ENCODE data around the gene SSU72.
"Not testable (repeated sequence)": the region's sequence is repeated elsewhere in the genome, so short reads cannot be mapped to it uniquely, and the experiment has no call there.

SSU72 gene

DNA sequence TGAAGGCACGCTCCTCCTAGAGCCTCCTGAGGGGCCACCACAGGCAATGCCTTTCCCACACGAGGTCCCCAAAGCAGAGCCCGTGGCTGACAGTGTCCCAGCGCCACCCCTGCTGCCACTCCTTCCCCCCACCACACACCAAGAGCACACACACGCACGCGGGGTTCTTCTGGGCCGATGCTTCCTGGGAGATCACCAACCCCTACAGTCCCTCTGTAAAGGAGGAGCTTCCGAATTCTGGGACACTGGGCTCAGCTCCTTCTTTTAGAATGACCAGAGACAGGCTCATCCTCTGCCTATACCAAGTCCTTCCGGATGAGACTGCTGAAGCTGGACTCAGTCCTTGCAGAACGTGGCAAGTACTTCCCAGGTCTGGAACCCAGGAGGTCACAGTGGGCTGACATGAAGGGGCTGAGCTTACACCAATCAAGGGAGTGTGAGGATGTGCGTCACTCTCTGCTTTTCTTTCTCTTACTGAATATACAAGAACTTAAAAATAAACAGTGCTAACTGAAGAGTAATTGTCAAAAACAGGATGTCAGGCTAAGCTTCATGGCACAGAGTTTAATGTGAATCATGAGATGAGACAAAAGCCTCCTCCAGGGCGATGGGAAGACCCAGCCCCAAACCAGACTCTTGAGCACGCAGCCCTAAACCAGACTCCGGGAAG is 12.7 kb downstream of the SSU72 start:
- in situ Hi-C loops (cut with HindIII; ENCODE audit: low sequenced_read_pairs) = no loop called here

DNA sequence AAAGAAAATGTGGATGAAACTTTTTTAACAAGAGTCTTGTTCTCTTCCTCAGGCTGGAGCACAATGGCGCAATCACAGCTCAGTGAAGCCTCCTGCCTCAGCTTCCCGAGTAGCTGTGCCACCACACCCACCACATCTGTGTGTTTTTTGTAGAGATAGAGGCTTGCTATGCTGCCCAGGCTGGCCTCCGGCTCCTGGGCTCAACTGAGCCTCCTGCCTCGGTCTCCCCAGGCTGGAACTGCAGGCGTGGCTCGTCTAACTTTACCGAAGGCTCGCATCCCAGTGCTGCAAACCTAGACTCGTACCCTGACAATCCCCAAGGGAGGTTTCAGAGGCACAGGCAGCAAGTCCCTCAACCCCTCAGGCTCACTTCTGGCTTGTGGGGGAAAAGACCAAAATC is 14.5 kb downstream of the SSU72 start:
- in situ Hi-C loops (cut with HindIII; ENCODE audit: low sequenced_read_pairs) = no loop called here

DNA sequence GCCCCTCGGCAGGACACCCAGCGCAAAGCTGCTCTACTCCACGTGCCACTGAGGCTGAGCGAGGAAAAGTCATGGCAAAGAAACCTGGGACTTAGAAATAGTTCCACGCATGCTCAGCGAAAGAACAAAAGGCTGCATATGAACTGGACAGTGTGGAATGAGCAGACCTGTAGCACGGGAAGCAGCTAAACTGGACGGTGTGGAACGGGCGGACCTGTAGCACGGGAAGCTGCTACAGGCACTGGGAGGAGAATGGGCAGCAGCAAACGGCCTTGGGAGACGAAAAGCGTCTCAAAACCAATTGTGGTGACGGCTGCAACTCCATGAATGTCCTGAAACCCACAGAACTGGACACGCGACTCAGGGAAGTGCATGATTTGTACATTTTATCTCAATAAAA is 15.6 kb downstream of the SSU72 start:
- in situ Hi-C loops (cut with HindIII; ENCODE audit: low sequenced_read_pairs) = no loop called here

DNA sequence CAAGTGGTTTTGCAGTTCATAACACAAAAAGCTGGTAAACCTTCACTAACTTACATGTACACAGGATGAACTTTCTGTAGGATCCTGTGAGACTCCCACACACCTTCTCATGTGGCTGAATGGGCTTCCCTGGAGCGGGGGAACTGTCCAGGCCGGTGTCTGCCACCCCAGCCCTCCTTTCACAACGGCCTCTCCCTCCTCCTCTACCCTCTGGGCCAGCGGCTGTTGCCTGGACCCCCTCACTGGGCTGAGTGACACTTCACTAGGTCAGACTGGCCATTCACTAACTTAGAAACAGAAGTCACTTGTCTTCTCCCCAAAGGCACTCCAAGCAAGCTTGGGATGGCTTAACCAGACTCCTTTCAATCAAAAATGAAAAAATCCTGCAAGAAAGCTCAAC is 16.1 kb downstream of the SSU72 start:
- in situ Hi-C loops (cut with HindIII; ENCODE audit: low sequenced_read_pairs) = no loop called here

DNA sequence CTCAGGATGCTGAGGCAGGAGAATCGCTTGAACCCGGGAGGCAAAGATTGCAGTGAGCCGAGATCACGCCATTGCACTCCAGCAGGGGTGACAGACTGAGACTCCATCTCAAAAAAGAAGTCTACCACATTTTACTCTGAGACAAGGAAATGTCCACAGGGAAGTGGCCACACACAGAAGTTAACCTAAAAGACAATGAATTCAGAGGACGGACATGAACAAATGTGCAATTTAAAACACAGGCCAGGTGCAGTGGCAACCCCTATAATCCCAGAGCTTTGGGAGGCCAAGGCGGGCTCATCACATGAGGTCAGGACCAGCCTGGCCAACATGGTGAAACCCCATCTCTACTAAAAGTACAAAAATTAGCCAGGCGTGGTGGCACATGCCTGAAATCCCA is 17.0 kb downstream of the SSU72 start:
- in situ Hi-C loops (cut with HindIII; ENCODE audit: low sequenced_read_pairs) = not testable (repeated sequence)

DNA sequence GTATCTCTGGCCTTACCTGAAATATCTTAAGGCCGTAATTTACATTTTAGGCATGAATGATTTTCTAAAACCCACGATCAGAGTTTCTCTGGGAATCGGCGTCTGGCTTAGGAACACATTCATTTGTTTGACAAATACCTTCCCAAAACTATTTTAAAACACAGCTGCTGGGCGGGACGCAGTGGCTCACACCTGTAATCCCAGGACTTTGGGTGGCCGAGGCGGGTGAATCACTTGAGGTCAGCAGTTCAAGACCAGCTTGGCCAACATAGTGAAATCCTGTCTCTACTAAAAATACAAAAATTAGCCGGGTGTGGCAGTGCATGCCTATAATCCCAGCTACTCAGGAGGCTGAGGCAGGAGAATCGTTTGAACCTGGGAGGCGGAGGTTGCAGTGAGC is 17.7 kb downstream of the SSU72 start:
- in situ Hi-C loops (cut with HindIII; ENCODE audit: low sequenced_read_pairs) = not testable (repeated sequence)

DNA sequence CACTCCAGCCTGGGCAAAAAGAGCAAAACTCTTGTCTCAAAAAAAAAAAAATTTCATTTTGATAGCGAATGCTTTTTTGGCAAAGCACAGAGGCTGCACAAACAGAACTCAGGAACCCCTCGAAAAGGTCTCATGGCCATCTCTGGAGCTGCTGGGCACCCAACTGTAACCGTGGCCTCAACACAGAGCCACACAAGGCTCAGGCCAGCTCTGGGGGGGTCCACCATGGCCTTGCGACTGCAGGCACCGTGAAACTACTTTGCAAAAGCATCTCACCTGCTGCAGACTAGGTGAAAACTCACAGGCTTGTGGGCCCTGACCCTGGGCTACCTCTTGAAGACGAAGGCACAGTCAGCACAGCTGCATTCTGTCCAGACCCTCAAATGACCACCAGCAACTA is 18.2 kb downstream of the SSU72 start:
- in situ Hi-C loops (cut with HindIII; ENCODE audit: low sequenced_read_pairs) = no loop called here

DNA sequence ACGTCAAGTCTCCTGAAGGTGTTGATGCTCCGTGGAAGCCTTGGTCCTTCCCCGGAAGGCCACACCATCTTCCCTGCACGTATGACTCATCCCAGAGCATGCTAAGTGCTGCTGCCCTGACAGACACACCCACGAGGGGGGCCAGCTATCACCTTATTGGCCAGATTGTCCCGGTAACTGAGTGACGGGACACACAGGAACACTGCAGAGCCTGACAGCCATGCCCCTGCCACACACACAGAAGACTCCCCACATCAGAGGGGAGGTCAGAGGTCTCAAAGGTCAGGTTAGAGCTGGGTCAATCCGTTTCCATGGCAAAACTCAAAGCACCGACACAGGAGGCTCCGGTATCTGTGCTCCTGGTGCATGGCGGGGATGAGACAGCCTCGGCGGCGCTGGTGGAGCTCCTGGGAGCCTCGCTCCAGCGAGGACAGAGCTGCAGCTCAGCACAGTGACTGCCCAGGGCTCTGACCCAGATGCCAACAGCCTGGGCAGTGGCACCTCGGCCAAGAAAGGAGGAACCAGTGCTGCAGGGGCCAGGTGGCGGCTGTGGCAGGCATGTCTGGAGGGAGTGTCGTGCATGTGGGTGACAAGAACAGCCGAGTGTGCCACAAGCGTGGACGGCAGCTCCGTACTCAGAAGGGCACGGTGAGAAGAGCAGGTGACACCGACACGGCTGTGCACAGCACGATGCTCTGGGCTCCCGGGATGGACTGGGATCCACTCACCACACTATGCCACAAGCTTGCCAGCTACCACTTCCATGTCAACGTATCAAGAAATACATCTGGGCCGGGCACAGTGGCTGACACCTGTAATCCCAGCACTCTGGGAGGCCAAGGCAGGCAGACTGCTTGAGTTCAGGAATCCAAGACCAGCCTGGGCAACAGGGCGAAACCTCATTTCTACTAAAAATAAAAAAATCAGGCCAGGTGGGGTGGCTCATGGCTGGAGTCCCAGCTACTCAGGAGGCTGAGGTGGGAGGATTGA is 19.4 kb downstream of the SSU72 start:
- in situ Hi-C loops (cut with HindIII; ENCODE audit: low sequenced_read_pairs) = no loop called here

DNA sequence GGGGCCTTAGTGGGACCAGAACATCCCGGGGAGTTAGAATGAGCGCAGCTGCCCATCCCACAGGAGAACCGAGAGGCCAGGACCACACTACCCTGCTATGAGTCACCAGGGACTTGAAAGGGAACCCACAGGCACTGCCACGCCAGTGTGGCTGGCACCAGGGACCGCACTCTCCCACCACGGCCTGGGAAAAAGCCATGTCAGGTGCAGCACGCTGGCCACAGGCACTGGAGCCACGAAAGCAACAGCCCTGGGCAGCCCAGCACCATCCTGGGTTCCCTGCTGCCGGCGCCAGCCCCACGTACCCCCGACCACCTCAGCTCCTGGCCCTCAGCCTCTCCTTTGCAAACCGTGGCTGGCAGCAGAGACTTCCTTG is 20.1 kb downstream of the SSU72 start:
- in situ Hi-C loops (cut with HindIII; ENCODE audit: low sequenced_read_pairs) = no loop called here

DNA sequence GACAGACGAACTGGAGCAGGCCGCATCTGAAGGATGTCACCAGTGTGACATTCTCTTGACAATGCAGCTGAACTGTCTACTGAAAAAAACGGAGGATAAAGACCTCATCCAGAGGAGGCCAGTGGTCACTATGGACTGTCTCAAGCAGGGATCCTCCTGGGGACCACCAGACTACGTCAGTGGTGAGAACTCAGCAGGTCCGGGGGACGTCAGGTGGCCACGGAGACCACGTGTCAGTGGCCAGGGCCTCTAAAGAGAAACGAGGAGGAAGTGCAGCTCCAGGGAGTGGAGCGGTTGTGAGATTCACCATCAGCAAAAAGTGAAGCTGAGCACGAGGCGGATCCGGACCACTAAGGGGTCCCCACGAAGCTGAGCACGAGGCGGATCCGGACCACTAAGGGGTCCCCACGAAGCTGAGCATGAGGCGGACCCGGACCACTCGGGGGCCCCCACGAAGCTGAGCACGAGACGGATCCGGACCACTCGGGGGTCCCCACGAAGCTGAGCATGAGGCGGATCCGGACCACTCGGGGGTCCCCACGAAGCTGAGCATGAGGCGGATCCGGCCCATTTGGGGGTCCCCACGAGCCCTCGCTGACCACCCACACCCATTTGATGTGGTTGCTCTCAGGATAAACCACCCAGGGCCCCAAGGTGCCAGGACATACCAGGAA is 20.7 kb downstream of the SSU72 start:
- in situ Hi-C loops (cut with HindIII; ENCODE audit: low sequenced_read_pairs) = no loop called here

DNA sequence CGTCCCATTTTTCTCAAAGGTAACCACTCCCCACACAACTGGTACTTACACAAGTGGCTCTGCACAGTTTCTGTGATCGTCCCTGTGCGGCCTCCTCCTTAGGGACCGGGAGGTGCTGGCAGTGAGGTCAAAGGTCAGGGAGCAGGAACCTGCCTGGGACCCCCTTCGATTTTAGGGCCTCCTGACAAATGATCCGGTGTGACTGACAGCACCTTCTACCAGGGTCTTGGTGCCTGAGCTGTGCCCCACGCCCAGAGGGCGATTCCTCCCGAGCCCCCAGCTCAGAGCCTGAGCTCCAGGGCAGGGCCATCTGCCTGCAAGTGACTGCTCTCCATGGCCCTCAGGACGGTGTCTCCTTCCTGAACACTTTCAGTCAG is 22.4 kb downstream of the SSU72 start:
- in situ Hi-C loops (cut with HindIII; ENCODE audit: low sequenced_read_pairs) = no loop called here

DNA sequence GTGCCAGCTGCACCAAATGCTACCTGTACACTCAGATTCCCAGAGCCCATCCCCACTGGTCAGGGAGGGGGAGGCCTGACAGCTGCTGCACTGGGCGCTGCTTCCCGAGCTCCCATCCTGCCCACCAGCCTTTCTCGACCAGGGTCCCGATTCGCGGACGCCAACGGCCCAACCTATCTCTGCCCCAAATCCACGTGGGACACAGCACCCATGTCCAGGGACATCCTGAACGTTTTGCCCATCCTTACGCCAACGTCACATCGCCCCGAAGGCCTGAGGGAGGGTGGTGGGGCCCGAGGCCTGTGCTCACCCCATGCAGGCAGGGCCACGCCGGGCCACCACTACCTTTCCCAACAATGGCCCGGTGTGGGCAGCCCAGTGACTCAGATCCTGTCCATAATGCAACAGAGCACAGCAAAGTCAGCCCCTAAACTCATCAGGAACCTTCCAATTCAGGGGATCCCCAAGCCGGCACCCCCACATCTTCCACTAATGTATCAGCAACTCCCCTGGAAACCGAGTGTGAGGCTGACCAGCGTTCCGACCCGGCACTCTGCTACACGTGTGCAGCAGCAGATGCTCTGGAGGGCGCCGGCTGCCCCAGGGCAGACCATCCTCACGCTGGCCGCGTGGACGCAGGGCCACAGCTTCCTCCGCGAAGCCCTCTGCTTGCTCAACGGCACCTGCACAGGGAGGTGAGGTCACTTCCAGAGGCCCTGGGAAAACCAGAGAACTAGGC is 23.0 kb downstream of the SSU72 start:
- in situ Hi-C loops (cut with HindIII; ENCODE audit: low sequenced_read_pairs) = no loop called here

DNA sequence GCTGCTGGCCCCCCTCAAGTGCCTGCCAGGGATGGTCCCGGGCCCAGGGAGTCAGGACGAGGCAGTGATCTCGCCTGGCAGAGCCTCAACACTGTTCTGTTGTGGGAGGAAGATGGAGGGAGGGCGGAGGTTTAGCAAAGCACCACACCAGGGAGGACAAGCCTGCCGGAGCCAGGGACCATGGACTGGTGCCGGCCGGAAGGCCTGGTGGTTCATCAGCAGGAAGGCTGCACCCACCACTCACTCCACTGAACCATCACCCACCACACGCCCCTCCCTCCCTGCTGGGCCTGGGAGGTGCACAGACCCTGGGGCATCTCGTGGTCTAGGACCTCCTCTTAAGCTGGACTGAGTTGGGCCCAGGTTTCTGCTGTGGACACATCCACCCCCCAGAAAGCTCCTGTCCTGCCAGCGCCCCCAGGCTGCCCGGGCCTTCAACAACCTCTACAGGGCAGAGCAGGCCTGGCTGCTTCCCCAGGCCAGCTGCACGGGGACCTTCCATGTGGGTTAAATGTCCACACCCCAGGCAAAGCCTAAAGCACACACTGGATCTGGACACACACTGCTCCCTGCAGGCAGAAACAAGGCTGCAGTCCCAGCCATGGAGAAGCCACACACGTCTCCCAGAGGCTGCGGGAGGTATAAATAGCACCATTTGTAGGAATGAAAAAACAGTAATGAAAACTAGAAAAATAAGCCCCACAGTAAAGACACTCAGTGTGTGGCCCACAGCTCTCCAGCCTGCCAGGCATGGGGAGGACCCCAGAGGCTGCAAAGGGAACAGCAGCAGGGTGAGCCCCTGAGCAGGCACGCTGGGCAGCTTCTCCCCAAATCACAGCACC is 23.9 kb downstream of the SSU72 start:
- in situ Hi-C loops (cut with HindIII; ENCODE audit: low sequenced_read_pairs) = no loop called here

DNA sequence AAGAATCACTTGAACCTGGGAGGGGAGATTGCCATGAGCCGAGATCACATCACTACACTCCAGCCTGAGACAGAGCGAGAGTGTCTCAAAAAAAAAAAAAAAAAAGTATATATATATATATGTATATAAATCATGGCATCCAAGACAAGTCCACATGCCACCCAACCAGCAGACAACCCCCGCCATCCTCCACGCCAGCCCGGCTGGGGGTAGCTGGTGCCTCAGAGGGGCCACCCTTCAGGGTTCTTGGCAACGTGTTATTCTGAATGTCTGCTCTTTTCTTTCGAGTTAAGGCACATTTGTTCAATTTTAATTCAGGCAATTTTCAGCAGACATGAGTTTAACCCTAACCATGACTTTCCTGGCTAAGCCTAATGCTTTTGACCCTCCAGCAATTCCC is 24.6 kb downstream of the SSU72 start:
- in situ Hi-C loops (cut with HindIII; ENCODE audit: low sequenced_read_pairs) = no loop called here

DNA sequence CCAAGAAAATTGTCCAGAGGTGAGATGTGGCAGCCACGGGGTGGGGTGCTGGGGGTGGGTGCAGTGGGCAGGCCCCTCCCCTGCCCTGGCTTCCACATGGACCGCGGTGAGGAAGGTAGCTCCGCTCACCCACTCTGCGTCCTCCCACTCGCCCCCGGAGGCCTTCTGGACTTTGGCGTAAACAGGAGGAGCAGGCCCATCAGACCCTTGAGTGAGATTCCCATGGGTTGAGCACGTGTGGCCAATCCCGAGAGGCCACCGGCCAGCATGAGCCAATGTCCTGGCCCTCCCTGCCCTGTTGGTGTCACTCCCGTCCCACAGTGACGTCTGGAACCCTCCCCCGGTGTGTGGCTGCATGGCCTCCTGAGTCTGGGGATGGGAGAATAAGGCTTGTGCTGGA is 26.1 kb downstream of the SSU72 start:
- in situ Hi-C loops (cut with HindIII; ENCODE audit: low sequenced_read_pairs) = no loop called here

DNA sequence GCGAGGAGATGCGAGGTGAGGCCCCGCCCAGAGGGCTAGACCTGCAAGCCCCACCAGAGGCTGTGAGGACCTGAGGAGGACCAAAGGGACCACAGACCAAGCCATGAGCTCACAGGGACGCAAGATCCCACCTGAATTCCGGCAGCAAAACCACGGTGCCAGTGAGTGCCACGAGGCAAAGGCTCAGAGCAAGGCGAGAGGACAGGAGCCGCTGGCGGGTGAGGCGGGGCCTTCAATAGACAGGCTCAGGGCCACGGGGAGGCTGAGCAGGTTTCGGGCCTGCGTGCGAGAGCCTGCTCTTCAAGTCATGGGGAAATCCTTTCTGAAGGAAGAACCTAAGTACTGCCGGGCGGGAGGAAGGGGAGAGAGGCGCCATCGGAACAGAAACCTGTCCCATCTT is 27.2 kb downstream of the SSU72 start:
- in situ Hi-C loops (cut with HindIII; ENCODE audit: low sequenced_read_pairs) = no loop called here

DNA sequence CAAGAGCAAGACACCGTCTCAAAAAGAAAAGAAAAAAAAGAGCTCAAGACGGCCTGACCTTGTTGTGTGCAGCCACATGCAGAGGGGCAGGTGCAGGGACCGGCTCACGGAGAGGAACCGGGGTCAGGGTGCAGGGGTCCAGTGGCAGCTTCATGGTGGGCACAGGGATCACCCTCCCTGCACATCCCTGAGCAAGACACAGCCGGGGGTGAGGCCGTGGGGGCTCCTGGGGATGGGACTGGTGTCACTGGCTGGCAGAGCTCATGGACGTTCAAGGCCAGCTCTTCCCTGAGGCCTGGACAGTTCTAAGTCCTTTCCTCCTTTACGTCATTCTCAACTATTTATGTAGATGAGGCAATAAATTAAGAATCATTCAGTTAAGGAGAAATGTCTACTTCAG is 27.7 kb downstream of the SSU72 start:
- in situ Hi-C loops (cut with HindIII; ENCODE audit: low sequenced_read_pairs) = no loop called here

DNA sequence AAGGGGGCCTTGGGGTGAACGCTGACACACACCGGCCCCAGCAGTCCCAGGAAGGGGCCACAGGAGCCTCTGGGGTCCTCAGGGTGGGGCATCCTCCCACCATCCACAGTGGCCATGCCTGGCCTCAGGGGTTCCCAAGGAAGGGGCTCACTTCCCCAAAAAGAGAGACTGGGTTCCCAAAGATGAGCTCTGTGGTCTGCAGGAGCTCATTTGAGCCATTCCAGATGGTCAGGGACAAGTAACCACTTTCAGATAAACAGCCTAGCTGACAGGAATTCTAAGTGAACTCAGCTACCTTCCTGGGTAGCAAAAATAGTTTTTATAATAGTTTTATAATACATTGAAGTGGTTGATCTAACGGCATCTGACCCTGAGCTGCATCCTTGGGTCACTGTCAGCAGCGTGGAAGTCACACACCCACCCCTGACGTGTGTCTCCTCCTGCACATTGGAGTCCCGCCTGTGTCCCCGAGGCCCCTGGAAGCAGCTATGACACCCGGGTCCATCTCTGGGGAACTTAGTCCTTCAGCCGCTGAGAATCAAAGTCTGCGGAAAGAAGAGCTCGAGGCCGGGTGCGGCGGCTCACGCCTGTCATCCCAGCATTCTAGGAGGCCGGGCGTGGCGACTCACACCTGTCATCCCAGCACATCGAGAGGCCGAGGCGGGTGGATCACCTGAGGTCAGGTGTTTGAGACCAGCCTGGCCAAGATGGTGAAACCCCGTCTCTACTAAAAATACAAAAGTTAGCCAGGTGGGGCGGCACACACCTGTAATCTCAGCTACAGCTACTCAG is 28.5 kb downstream of the SSU72 start:
- in situ Hi-C loops (cut with HindIII; ENCODE audit: low sequenced_read_pairs) = no loop called here

DNA sequence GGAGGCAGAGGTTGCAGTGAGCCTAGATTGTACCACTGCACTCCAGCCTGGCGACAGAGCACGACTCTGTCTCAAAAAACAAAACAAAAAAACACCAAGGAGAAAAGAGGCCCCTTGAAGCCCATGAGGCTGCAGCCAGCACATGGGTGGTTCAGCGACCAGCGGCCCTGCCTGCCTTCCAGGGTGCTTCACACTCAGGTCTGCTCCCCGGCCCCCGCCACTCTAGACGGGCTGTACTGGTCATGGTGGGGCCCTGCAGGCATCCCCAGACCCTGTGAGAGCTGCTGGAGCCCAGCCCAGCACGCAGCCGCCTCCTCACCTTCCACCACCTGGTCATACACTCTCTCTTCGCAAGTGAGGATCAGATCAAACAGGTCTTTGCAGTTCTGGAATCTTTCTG is 30.1 kb downstream of the SSU72 start:
- in situ Hi-C loops (cut with HindIII; ENCODE audit: low sequenced_read_pairs) = no loop called here

Data from DLD1 (cell line).